HG02571 (cell line): ENCODE measurements around the gene CHCHD6.

Source experiments
- ATAC-seq: cut with Tn5 transposase; IDR thresholded peaks from one replicate; pipeline ENCODE4 v1.9.1; 2021; ENCODE audit warnings: mild to moderate bottlenecking, moderate library complexity; ENCODE audit not compliant: unreplicated experiment

CHCHD6 gene

DNA sequence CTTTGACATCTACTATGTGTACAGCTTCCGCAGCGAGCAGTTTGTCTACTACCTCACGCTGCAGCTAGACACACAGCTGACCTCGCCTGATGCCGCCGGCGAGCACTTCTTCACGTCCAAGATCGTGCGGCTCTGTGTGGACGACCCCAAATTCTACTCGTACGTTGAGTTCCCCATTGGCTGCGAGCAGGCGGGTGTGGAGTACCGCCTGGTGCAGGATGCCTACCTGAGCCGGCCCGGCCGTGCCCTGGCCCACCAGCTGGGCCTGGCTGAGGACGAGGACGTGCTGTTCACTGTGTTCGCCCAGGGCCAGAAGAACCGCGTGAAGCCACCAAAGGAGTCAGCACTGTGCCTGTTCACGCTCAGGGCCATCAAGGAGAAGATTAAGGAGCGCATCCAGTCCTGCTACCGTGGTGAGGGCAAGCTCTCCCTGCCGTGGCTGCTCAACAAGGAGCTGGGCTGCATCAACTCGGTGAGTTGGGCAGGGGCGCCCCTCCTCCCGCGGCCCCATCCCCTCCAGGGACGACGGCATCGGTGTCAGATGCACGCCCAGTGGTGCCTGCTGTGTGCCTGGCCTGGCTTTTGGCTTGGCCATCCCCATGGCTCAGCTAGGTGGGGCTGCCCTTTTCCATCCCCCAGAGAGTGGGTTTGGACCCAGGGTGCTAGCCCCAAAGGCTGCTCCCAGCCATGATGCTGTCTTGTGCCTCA, 285.4 kb downstream of the CHCHD6 start:
- no peak for ATAC-seq

DNA sequence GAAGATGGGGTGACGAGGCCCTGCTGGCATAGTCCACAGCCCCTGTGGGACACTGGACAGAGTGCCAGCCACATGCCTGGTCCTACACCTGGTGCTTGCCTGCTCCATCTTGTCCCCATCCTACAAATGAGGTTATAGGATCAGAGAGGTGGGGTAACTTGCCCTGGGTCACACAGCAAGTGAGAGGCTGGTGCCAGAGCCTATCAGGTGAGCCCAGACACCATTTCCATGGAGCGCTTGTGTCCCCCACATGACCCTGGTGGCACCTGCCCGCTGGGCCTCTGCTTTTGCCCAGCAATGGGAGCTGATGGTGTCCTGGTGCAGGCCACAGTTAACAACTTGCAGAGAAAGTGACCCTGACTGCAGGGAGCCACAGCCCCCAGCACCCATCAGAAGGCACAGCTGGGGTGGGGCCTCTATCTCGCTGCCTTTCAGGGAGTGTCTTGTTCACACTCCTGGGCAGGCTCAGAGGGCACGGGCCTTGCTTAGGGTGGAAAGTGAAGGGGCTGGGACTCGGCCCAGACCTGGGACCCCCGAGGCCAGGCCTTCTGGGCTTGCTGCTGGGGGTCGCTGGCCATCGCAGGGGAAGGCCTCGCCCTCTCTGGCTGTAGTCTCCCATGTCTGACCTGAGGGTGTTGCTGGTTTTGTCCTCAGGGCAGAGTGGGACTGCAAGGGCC, 286.1 kb downstream of the CHCHD6 start:
- no peak for ATAC-seq

DNA sequence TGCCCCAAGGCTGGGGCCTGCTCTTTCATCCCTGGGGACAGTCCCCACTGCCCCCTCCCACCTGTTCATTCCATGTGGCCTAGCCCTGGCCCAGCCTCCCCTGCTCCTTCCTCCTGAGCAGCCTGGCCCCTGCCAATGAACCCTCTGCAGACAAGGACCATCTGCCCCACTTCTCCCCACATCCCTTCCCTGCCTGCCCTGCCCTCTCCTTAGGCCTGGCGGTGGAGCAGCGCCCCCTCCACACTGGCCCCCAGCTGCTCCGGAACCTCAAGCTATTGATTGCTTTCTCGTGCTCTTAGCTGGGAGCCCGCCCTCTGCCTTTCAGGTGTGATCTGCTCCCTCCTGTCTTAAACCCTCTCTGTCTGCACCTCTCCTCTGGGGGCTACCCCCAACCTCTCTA, 286.9 kb downstream of the CHCHD6 start:
- ATAC-seq: no peak

DNA sequence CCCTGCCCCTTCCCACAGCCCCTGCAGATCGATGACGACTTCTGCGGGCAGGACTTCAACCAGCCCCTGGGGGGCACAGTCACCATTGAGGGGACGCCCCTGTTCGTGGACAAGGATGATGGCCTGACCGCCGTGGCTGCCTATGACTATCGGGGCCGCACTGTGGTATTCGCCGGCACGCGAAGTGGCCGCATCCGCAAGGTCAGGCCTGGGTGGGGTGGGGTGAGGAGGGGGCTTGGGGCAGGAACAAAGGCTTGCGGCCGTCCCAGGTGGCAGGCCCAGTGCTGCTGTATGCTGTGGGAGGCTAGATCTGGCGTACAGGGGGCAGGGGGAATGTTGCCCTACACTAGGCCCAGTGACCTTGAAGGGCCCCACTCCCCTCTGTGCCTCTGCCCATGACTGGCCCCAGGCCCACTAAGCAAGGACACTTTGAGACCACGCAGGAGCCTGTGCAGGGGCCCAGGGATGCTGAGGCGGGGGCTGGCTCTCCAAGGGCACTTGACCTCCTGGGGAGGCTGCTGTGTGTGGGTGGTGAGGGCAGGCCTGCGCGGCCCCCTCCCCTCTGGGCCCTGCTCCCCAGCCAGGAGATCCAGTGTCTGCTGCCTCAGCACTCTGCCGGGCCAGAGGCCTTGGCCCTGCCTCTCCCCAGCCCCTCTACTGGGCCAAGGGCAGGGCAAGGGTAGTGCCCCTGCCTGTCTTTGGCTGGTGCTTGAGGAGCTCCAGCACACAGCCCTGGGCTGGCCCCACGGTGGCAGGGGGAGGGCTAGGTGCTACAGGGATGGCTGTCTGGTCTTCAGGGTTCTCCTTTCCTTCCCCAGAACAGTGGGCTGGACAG, 287.5 kb downstream of the CHCHD6 start:
- no peak for ATAC-seq

DNA sequence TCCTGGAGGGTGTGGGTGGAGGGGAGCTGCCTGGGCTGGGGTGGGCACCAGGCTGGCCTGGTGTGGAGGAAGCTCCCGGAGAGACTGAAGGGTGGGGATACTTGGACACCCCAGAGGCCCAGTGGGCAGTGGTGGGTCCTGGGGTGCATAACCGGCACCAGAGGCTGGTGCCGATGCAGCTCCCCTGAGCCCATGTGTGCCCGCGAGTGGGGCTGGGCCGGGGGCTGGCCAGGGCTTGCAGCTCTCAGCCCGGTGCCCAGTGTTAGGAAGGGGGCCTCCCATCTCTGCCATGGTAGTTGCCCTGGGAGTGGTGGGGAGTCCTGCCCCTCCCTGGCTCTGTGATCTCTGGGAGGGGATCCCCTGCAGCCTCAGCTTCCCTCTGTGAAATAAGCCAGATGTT, 288.2 kb downstream of the CHCHD6 start:
- no peak for ATAC-seq

DNA sequence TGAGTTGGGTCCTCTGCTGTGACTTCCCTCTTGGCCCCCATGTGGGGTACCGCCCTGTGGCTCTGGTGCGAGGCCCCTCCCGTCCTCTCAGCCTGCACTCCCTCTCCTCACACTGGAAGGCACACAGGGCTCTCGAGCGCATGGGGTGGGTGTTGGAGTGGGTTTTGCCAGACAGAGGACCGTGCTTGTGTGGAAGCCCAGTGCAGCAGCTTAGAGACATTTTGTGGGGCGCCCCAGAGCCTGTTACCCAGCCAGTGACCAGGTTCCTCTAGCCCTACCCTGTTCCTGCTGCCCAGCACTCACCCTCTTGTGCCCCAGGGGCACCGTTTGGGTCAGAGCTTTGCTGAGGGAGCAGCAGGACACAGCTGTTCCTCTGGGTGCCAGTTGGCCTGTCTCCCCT, 288.7 kb downstream of the CHCHD6 start:
- ATAC-seq: no peak

DNA sequence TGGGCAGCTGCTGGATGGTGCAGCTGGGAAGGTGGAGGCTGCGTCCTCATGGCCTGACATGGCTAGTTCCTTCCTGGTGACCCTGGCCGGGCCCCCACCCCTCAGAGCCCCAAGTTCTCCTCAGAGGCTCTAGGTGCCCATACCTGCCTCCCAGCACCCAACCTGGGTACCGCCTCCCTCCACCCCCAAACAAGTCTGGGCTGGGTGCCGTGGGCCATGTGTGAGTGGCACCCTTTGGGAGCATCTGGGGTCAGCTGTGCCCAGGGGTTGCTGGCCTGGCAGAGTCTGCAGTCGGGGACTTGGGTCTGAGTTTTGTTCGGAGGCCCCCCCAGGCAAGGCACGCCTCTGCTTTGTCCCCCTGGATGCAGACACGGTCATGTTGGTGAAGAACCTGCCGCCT, 289.4 kb downstream of the CHCHD6 start:
- ATAC-seq: no peak

DNA sequence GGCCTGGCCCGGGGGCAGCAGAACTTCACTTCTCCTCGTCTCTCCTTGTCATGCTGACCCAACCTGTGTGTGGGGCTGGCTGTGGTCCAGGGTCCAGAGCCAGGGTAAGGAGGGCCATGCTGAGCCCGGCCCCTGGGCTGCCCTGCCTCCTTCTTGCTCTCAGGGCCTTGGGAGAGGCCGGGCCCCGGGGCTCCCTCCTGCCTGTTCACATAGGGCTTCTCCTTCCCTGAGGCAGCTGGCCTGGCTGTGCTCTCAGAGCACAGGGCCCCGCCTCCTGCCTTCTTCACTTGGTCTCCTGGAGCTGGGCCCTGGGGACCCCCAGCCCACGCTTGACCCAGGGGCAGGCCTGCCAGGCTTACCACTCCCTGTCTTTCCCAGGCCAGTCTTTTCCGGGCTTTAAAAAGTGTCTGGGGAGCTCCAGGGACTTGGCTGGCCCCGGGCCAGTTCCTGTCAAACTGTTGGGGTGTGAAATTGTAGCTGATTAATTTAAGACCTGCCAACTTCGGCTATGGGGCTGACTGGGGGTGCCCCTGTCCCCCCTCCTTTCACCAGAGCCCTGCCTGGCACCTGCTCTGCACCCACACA, 290.7 kb downstream of the CHCHD6 start:
- no peak for ATAC-seq

DNA sequence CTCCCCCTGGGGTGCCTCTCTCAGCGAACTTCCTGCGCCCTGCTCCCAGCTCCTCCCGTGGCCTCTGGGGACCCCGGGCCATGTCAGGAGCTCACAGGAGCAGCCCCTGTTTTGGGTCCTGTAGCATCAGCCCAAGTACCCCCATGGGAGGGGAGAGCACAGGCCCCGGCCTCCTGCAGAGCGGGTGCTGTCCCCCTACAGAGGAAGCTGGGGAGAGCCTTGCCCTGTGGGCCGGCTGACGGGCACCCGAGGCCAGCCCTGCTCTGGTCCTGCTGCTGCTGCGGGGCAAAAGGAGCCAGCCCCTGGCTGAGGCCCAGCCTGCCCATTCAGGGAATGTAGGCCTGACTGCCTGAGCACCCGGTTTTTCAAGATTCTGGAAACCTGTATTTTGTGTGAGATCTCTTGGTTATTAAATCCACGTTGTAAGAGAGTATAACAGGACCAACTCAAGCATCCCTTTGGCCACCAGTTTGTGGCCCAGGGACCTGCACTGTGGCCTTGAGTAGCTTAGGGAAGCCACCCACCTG, 291.3 kb downstream of the CHCHD6 start:
- ATAC-seq: no peak

DNA sequence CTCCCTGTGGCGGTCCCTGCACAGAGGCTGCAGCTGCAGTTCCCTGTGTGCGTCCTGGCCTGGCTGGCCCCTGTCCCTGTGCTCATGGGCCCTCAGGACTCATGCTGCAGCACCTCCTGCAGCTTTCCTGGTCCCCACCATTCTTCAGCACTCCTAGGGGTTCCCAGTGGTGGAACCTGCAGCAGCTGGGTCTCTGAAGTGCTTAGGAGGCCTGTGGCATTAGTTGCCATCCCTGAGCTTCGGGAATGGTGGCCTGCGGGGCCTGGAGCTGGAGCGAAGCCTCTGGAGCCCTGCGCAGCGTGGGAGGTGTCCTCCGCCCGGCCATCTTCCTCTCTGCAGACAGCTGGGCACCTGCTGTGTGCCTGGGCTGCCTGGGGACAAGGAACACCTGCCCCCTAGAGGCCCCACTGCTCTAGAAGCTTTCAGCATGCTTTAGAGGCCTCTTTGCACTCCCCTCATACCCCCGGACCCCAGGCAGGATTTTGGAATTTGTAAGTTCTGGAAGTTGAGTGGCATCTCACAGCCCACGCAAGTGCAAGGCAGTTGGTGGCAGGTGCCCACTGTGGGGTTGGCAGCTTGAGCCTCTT, 292.0 kb downstream of the CHCHD6 start:
- ATAC-seq: no peak

DNA sequence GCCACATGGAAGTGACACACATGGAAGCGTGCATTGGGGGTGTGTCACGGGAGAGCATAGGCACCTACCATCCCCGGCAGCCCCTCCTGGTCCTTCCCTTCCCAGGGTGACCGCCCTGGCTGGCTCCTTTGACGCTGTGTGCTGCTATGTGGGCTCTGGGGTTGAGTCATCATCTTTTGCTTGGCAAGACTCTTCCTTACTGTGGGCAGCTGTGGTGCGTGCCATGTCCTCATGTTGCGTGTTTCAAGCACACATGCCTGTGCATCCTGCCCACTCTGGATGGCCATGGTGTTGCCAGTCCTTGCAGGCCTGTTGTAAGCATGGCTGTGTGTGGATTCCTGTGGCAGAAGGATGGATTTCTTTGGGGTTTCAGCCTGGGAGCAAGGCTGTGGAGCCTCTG, 292.9 kb downstream of the CHCHD6 start:
- no peak for ATAC-seq

DNA sequence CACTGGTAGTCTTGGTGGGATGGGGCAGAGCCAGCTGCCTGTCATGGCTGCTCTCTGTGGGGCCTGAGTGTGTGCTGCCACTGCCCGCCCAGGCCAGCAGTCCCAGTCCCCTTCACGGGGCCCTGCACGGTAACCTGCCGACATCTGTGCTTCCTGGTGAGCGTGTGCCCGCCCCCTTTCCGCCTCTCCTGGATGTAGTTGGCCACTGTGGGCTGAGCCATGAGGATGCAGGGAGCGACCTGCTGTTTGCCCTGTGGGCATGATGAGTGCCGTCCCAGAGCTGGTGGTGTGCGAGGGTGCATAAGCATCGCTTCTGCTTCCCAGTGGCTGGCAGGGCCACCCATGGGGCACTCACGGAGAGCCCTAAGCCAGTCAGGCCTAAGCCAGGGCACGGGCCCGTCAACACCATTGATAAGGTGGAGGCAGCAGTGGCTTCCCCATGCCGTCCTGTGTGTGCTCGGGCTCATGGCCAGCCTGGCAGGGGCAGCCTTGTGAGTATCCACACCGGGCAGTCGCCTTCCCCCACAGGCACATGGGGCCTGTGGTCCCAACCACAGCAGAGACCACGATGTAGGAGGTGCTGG, 293.5 kb downstream of the CHCHD6 start:
- no peak for ATAC-seq

DNA sequence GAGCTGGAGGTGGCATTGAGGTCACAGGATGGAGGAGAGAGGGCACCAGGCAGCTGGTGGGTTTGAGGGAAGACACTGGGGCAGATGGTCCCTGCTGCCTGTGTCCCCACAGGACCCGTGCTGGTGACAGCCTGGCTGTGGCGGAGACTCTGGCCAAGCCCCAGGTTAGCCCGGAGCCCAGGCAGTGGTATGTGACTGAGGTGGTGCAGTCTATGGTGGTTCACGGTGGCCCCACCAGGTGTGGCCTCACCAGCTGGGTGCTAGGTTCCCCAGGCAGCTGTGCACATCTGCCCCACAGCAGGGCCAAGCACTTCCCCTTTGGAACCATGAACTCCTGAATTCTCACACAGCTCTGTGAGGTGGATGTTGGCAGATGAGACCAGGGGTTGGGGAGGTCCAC, 294.3 kb downstream of the CHCHD6 start:
- no peak for ATAC-seq

DNA sequence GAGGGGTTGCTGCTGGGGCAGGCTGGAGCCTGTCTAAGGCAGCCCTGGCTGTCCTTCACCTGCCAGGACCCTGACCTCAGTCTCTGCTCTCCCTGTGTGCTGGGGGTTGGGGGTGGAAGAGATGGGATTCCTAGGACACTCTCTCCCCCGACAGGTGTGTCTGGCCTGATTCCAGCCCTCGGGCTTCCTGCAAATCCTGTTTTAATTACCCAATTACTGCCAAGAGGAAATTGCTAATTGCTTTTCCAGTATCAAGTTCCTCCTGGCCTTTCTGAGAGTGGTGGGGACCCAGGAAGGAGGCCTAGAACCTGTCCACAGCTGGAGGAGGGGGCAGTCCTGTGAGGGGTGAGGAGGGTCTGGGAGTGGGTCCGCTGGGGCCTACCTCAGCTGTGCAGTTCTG, 294.7 kb downstream of the CHCHD6 start:
- ATAC-seq: no peak

DNA sequence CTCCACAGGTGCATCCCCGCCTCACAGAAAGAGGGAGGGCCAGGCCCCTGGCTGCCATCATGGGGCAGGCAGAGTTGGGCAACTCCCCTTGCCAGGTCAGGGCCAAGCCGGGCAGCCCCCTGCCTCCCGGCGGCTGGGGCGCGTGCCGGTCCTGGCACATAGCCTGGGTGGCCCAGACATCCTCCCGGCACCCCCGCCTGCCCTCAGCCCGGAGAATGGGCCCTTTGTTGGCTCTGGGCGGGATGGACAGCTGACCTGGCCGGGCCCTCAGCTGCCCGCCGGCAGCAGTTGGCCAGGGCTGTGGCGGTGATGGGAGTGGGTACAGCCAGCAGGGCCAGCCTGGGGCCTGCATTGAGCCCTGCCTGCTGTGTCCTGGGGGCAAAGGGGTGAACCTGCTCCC, 295.3 kb downstream of the CHCHD6 start:
- no peak for ATAC-seq

DNA sequence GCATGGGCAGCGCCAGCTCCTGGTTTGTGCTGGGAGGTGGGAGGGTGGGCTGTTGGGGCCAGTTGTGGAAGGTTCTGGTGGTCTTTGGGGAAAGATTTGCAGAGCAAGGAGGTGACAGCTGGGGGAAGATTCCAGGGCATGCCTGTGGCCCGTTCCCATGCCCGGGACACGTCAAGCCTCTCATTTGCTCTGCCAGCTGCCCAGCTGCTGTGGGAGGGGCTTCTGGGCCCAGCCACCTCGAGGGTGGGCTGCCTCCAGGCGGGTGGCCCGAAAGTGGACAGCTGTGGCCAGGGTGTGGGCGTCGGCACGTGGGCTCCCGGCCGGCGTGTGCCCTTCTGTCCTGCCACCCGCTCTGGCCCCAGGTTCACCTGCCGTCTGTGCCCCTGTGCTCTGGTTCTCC, 296.1 kb downstream of the CHCHD6 start:
- no peak for ATAC-seq

DNA sequence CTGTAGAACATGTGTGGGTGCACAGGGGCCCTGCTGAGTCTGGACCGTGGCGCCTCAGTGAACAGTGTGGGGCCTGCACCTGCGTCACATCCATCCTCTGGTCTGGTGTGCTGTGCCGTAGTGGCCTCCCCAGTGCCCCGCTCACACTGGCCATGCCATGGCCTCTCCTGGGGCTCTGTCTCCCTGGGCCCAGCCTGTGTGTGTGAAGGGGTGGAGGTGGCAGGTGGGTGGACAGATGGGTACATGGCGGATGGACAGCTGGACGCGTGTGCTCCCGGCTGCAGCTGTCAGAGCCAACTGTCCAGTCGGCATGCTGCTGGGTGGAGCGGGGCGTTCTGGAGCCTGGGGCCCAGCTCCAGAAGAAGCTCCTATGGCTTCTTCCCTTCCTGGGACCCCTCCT, 296.7 kb downstream of the CHCHD6 start:
- no peak for ATAC-seq

DNA sequence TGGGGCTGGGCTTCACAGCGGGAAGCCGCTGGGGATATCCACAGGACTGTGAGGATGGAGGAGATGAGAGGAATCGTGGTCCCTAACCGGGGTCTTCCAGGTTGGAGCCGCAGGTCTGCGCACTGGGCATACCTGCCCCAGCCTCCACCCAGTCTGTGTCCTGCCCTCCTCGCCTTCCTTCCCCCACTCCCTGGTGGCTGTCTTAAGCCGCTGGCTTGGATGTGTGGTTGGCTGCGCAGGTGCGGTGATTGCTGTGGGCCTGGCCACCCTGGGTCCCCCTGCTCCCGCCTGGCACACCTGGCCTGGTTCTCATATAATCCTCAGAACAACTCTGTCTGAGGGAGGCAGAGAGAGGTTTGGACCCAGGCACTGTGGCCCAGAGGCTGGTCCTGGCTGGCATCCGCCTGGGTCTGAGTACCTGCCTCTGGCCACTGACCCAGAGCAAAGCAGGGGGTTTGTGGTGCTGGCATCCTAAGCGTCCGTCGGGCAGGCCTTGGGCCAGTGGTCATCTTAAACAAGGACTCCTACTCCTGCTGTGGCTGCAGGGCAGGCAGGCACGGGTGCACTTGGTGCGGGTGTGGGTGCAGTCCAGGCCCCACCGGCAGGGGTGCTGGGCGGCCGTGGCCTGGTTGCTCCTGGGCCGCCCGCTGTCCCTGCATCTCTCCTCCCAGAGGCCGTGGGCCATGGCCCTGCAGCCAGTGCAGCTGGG, 297.6 kb downstream of the CHCHD6 start:
- ATAC-seq: no peak

DNA sequence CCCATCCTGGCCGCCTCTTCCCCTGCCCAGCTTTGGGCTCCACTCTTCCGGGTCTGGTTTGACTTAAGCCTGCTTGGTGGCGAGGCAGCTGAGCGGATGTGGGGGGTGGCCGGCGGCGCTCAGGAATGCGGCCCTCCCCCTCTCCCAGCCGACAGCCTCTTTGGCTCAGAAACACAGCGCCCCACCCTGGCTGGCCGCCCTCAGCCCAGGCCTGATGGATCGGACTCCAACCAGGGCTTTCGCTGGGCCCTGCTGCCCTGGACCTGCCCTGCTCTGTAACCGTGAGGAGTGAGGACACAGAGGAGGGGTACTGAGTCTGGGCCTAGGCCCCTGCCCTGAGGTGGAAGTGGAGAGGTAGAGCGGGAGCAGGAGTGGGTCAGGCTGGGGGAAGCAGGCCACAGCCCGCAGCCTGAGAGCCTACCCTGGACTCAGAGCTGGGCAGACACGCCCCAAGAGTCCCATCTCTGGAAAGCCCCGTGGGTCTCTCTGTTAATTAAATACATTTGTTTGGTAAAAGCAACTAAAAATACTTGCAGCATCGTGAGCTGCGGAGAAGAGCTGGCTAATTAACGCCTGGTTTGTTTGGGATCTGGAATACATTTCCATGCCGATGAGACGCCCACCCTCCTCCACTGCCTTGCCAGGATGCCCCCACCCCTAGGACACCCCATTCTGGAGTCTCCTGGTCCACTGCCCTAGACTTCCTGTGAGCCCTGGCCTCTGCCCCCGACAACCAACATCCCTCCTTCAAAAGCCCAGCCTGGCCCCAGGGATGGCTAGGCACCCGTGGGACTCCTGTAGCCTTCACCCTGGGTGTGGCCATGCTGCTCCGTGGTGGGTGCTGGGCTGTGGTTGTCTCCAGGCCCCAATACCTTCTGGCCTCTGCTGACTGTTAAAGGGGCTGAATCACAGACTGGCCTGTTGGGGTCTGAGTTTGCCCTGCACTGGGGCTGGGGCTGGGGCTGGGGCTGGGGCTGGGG, 298.4 kb downstream of the CHCHD6 start:
- ATAC-seq: no peak
